Stimulated activated CD4-positive, alpha-beta T cell treated with anti-CD3 and anti-CD28 coated beads, Interleukin-15, amount 100 ng/mL, for 1 hour (primary cell): ENCODE measurements around the gene FBXO22.
A peak's percentile ranks its signal among the peaks of the same experiment; 100 is the strongest.
"Not testable (repeated sequence)": the region's sequence is repeated elsewhere in the genome, so short reads cannot be mapped to it uniquely, and the experiment has no call there.

Experiments
- DNase-seq, 2 donors: peaks; one replicate each; pipeline ENCODE4 v3.0.0-alpha.2; 2020; ENCODE audit warnings: low read depth in 1 of 2, low spot score in 1 of 2

Gene FBXO22

GRCh38 chr15:75903331-75904239, at the start of gene FBXO22:
FBXO22 (plus strand) TSS chr15:75903878; CDS start chr15:75903964, 86 bp downstream.
- peak; percentile 75 to 87 for DNase-seq

GRCh38 chr15:75857886-75858285, 45.8 kb upstream of the FBXO22 start:
- no peak for DNase-seq

- DNase-seq = no peak
Observed at GRCh38 chr15:75861750-75862402, 41.8 kb upstream of the FBXO22 start.

GRCh38 chr15:75862796-75863195, 40.9 kb upstream of the FBXO22 start:
- DNase-seq = no peak

GRCh38 chr15:75864213-75865059, 39.2 kb upstream of the FBXO22 start:
- no peak for DNase-seq

GRCh38 chr15:75866045-75866444, 37.6 kb upstream of the FBXO22 start:
- not testable (repeated sequence) for DNase-seq

- no peak for DNase-seq
Observed at GRCh38 chr15:75866916-75867315, 36.8 kb upstream of the FBXO22 start.

- no peak for DNase-seq
Observed at GRCh38 chr15:75867449-75867848, 36.2 kb upstream of the FBXO22 start.

- DNase-seq = no peak
Observed at GRCh38 chr15:75868019-75868418, 35.7 kb upstream of the FBXO22 start.

GRCh38 chr15:75869446-75869845, 34.2 kb upstream of the FBXO22 start:
- DNase-seq = no peak

GRCh38 chr15:75871589-75871988, 32.1 kb upstream of the FBXO22 start:
- not testable (repeated sequence) for DNase-seq

- DNase-seq = no peak
Observed at GRCh38 chr15:75872403-75872990, 31.2 kb upstream of the FBXO22 start.

- DNase-seq = no peak
Observed at GRCh38 chr15:75884041-75884440, 19.6 kb upstream of the FBXO22 start.

- no peak for DNase-seq
Observed at GRCh38 chr15:75887178-75887577, 16.5 kb upstream of the FBXO22 start.

- no peak for DNase-seq
Observed at GRCh38 chr15:75891895-75892294, 11.8 kb upstream of the FBXO22 start.

- no peak for DNase-seq
Observed at GRCh38 chr15:75895731-75896130, 7.9 kb upstream of the FBXO22 start.

- DNase-seq = no peak
Observed at GRCh38 chr15:75900577-75900976, 3.1 kb upstream of the FBXO22 start.

- DNase-seq = no peak
Observed at GRCh38 chr15:75902129-75902557, 1.5 kb upstream of the FBXO22 start.

- DNase-seq = no peak
Observed at GRCh38 chr15:75905231-75905630, 1.6 kb downstream of the FBXO22 start.

GRCh38 chr15:75910355-75910754, 6.7 kb downstream of the FBXO22 start:
- DNase-seq = not testable (repeated sequence)

- DNase-seq = no peak
Observed at GRCh38 chr15:75916978-75917377, 13.3 kb downstream of the FBXO22 start.
